Keratinocyte (primary cell): ENCODE measurements around the gene PLCD1. TPM values are rescaled to one million over a fixed set of nuclear protein-coding genes. Genes with fewer than 3 reads are reported as not detected.
"Not testable (repeated sequence)": the region's sequence is repeated elsewhere in the genome, so short reads cannot be mapped to it uniquely, and the experiment has no call there.

Experiments used
- DNase-seq: peaks from one replicate; pipeline ENCODE4 v3.0.0-alpha.2; 2011; ENCODE audit warnings: low read depth, missing footprints, low spot score
- FAIRE-seq: peaks from 2 replicates; lab custom pipeline; 2011; peaks lifted over from hg19 to GRCh38; lab: Jason Lieb, UNC
- H2AFZ ChIP-seq: 2 replicates; pipeline ENCODE4 v1.6.0; 2012; ENCODE audit warnings: low read length, control low read depth, inconsistent platforms; ENCODE audit not compliant: control insufficient read depth
- H3K27ac ChIP-seq: 2 replicates; pipeline ENCODE4 v1.5.1; 2011; ENCODE audit warnings: low read length; ENCODE audit not compliant: control insufficient read depth, insufficient read depth
- H3K27me3 ChIP-seq: 3 replicates; pipeline ENCODE4 v1.6.0; 2011; ENCODE audit warnings: low read length; ENCODE audit not compliant: control insufficient read depth, insufficient read depth; ENCODE audit errors: extremely low read depth
- H3K36me3 ChIP-seq, 2 experiments: 2 replicates in 1 of 2; 3 replicates in 1 of 2; pipeline ENCODE4 v1.5.1; 2011; ENCODE audit warnings: low read length in 2 of 2, mild to moderate bottlenecking in 1 of 2; ENCODE audit not compliant: control insufficient read depth in 2 of 2, insufficient read depth in 2 of 2; ENCODE audit errors: extremely low read depth in 1 of 2
- H3K4me1 ChIP-seq: 3 replicates; pipeline ENCODE4 v1.5.1; 2011; ENCODE audit warnings: low read length; ENCODE audit not compliant: control insufficient read depth, insufficient read depth; ENCODE audit errors: extremely low read depth
- H3K4me2 ChIP-seq: 3 replicates; pipeline ENCODE4 v1.6.0; 2011; ENCODE audit warnings: low read depth, low read length; ENCODE audit not compliant: control insufficient read depth, insufficient read depth; ENCODE audit errors: extremely low read depth
- H3K4me3 ChIP-seq, 3 experiments: fragments of 200-600 bp in 1 of 3; sonication (generic) in 1 of 3; 2 replicates in 2 of 3; 3 replicates in 1 of 3; pipeline ENCODE4 v1.5.1; 2011 to 2016; ENCODE audit warnings: low read length in 3 of 3, mild to moderate bottlenecking in 3 of 3, control low read depth in 2 of 3, inconsistent platforms in 1 of 3, low read depth in 1 of 3, mixed read lengths in 1 of 3, mixed run types in 1 of 3, moderate library complexity in 1 of 3; ENCODE audit not compliant: control insufficient read depth in 2 of 3, insufficient read depth in 2 of 3; ENCODE audit errors: extremely low read depth in 1 of 3
- H3K79me2 ChIP-seq: 2 replicates; pipeline ENCODE4 v1.6.0; 2012; ENCODE audit warnings: low read length; ENCODE audit not compliant: control insufficient read depth, insufficient read depth
- H3K9ac ChIP-seq: 3 replicates; pipeline ENCODE4 v1.6.0; 2011; ENCODE audit warnings: low read length; ENCODE audit not compliant: control insufficient read depth, insufficient read depth; ENCODE audit errors: extremely low read depth
- H3K9me1 ChIP-seq: 3 replicates; pipeline ENCODE4 v1.6.0; 2011; ENCODE audit warnings: low read length; ENCODE audit not compliant: control insufficient read depth, insufficient read depth; ENCODE audit errors: extremely low read depth
- H3K9me3 ChIP-seq: 2 replicates; pipeline ENCODE4 v1.5.1; 2012; ENCODE audit warnings: low read depth, low read length; ENCODE audit not compliant: control insufficient read depth
- H4K20me1 ChIP-seq: 3 replicates; pipeline ENCODE4 v1.6.0; 2011; ENCODE audit warnings: low read length; ENCODE audit not compliant: control insufficient read depth, insufficient read depth; ENCODE audit errors: extremely low read depth
- CTCF ChIP-seq, 3 experiments: IDR thresholded peaks in 1 of 3; conservative IDR thresholded peaks in 1 of 3; optimal IDR thresholded peaks in 1 of 3; 2 replicates in 2 of 3; 3 replicates in 1 of 3; pipeline versions ENCODE3 to v1.5.1; 2011; ENCODE audit warnings: low read length in 3 of 3, mild to moderate bottlenecking in 3 of 3, moderate library complexity in 2 of 3, control low read depth in 1 of 3, inconsistent platforms in 1 of 3; ENCODE audit not compliant: insufficient read depth in 2 of 3; ENCODE audit errors: extremely low read depth in 1 of 3
- EZH2 ChIP-seq: IDR thresholded peaks from one replicate; pipeline ENCODE4 v1.6.1; 2012; ENCODE audit warnings: inconsistent platforms, mild to moderate bottlenecking, low read length, moderate library complexity
- dilution Hi-C: fragments of 300-500 bp; cut with MboI; formaldehyde crosslinking; loops from one replicate; pipeline ENCODE4 v1.7.0; 2020; ENCODE audit warnings: low sequenced_read_pairs; ENCODE audit not compliant: extremely low pct_ligation_motif_present
- polyA plus RNA-seq, 5 experiments: library from polyadenylated mRNA; depleted of rRNA in 3 of 5; stranded (reverse) in 3 of 5; stranded (forward) in 1 of 5; unstranded in 1 of 5; fragments of >200 nt; gene quantifications; 1 replicate in 1 of 5; 2 replicates in 3 of 5; 3 replicates in 1 of 5; pipeline versions ENCODE4 v1.2.1 to v1.2.3, GENCODE V29; 2011 to 2012; ENCODE audit warnings: missing spikeins in 2 of 5, low read depth in 1 of 5, low replicate concordance in 1 of 5

PLCD1 gene
- polyA plus RNA-seq, 1 donor (not counting 4 experiments of a cell fraction or from before 2014, with no cell fraction given) = 26.0 TPM

GRCh38 chr3:38059148-38059547 lies 29.7 kb upstream of the PLCD1 start:
- H4K20me1 ChIP-seq = no peaks in the 10 kb centered on the region
- no peak overlapping the region for H3K27ac ChIP-seq
- DNase-seq = no peak
- no peak overlapping the region for H3K9ac ChIP-seq
- H3K36me3 ChIP-seq = no peaks in the 10 kb centered on the region
- no peak overlapping the region for H3K4me3 ChIP-seq
- H3K79me2 ChIP-seq = no peaks in the 10 kb centered on the region
- H3K27me3 ChIP-seq = peaks cover 8% of the 10 kb centered on the region
- no peak for FAIRE-seq
- H3K9me3 ChIP-seq = no peaks in the 10 kb centered on the region
- TF ChIP-seq EZH2 = no peak
- no peak for TF ChIP-seq CTCF (optimal IDR thresholded peaks at IDR 0.05 in 1 of 3, IDR thresholded peaks at IDR 0.05 in 1 of 3, conservative IDR thresholded peaks at IDR 0.05 in 1 of 3; ENCODE audit: extremely low read depth in 1 of 3, insufficient read depth in 2 of 3, low read length in 3 of 3)
- dilution Hi-C loops = no loop called here
- no peak overlapping the region for H3K4me2 ChIP-seq
- no peak overlapping the region for H2AFZ ChIP-seq
- H3K9me1 ChIP-seq = no peaks in the 10 kb centered on the region
- H3K4me1 ChIP-seq = no peaks in the 10 kb centered on the region

- no peak for FAIRE-seq
- H3K9me3 ChIP-seq = no peaks in the 10 kb centered on the region
- DNase-seq = no peak
Observed at GRCh38 chr3:38054499-38055001, 25.1 kb upstream of the PLCD1 start.

GRCh38 chr3:38053813-38054498 lies 24.5 kb upstream of the PLCD1 start:
- H3K27ac ChIP-seq, H3K4me2 ChIP-seq, H3K9me1 ChIP-seq, H3K4me3 ChIP-seq, H3K9ac ChIP-seq, FAIRE-seq, H3K79me2 ChIP-seq, H3K27me3 ChIP-seq, DNase-seq, H3K9me3 ChIP-seq, dilution Hi-C loops, H3K4me1 ChIP-seq, H4K20me1 ChIP-seq, H2AFZ ChIP-seq, H3K36me3 ChIP-seq: not testable (repeated sequence)

More at GRCh38 chr3:38054499-38055001, 25.1 kb upstream of the PLCD1 start:
- Histone ChIP-seq H3K9ac (no peak overlapping the region), H4K20me1 (no peaks in the 10 kb centered on the region), H3K27ac (no peak overlapping the region), H3K79me2 (no peaks in the 10 kb centered on the region), H3K4me3 (no peak overlapping the region), H3K27me3 (peaks cover 3% of the 10 kb centered on the region), H2AFZ (no peak overlapping the region), H3K36me3 (no peaks in the 10 kb centered on the region), H3K9me1 (no peaks in the 10 kb centered on the region), H3K4me1 (no peaks in the 10 kb centered on the region), H3K4me2 (no peak overlapping the region)
- dilution Hi-C loops = no loop called here
- TF ChIP-seq EZH2 (no peak), CTCF (optimal IDR thresholded peaks at IDR 0.05 in 1 of 3, IDR thresholded peaks at IDR 0.05 in 1 of 3, conservative IDR thresholded peaks at IDR 0.05 in 1 of 3; ENCODE audit: extremely low read depth in 1 of 3, insufficient read depth in 2 of 3, low read length in 3 of 3) (no peak)

GRCh38 chr3:38053286-38053685 lies 23.8 kb upstream of the PLCD1 start:
- H3K36me3 ChIP-seq, H3K27ac ChIP-seq, H3K79me2 ChIP-seq, H3K9ac ChIP-seq, FAIRE-seq, H2AFZ ChIP-seq, dilution Hi-C loops, H3K9me1 ChIP-seq, H3K4me2 ChIP-seq, H3K27me3 ChIP-seq, H3K4me1 ChIP-seq, H3K4me3 ChIP-seq, DNase-seq, H4K20me1 ChIP-seq, H3K9me3 ChIP-seq: not testable (repeated sequence)
